ENCODE results near the gene MTOR.
"Not testable (repeated sequence)": the region's sequence is repeated elsewhere in the genome, so short reads cannot be mapped to it uniquely, and the experiment has no call there.

The MTOR gene

GRCh38 chr1:11180342-11180744 is 82.0 kb downstream of the MTOR start:
- DNase-seq (ENCODE audit: low read depth), result peak; percentile 49

GRCh38 chr1:11179749-11180148 is 82.6 kb downstream of the MTOR start:
- not testable (repeated sequence) for DNase-seq (ENCODE audit: low read depth)

- DNase-seq (ENCODE audit: low read depth), result no peak
Observed at GRCh38 chr1:11179125-11179524, 83.2 kb downstream of the MTOR start.

- DNase-seq (ENCODE audit: low read depth), result peak; percentile 63
Observed at GRCh38 chr1:11178021-11179015, 84.0 kb downstream of the MTOR start.

GRCh38 chr1:11176081-11176706 is 86.2 kb downstream of the MTOR start:
- DNase-seq (ENCODE audit: low read depth), result peak; percentile 51

GRCh38 chr1:11175461-11175860 is 86.9 kb downstream of the MTOR start:
- no peak for DNase-seq (ENCODE audit: low read depth)

GRCh38 chr1:11174261-11174942 is 87.9 kb downstream of the MTOR start:
- DNase-seq (ENCODE audit: low read depth), result no peak

- no peak for DNase-seq (ENCODE audit: low read depth)
Observed at GRCh38 chr1:11170102-11170501, 92.2 kb downstream of the MTOR start.

GRCh38 chr1:11169202-11169601 is 93.1 kb downstream of the MTOR start:
- DNase-seq (ENCODE audit: low read depth), result no peak

GRCh38 chr1:11168731-11169130 is 93.6 kb downstream of the MTOR start:
- DNase-seq (ENCODE audit: low read depth), result no peak

- not testable (repeated sequence) for DNase-seq (ENCODE audit: low read depth)
Observed at GRCh38 chr1:11166744-11167143, 95.6 kb downstream of the MTOR start.

GRCh38 chr1:11162752-11163151 is 99.6 kb downstream of the MTOR start:
- not testable (repeated sequence) for DNase-seq (ENCODE audit: low read depth)

GRCh38 chr1:11158720-11159321 is 103.5 kb downstream of the MTOR start:
- DNase-seq (ENCODE audit: low read depth), result peak; percentile 83

- DNase-seq (ENCODE audit: low read depth), result no peak
Observed at GRCh38 chr1:11158291-11158690, 104.1 kb downstream of the MTOR start.

- peak; percentile 59 for DNase-seq (ENCODE audit: low read depth)
Observed at GRCh38 chr1:11157867-11158266, 104.5 kb downstream of the MTOR start.

GRCh38 chr1:11157394-11157793 is 105.0 kb downstream of the MTOR start:
- no peak for DNase-seq (ENCODE audit: low read depth)

GRCh38 chr1:11156963-11157362 is 105.4 kb downstream of the MTOR start:
- no peak for DNase-seq (ENCODE audit: low read depth)

GRCh38 chr1:11156441-11156840 is 105.9 kb downstream of the MTOR start:
- no peak for DNase-seq (ENCODE audit: low read depth)

GRCh38 chr1:11153184-11153583 is 109.2 kb downstream of the MTOR start:
- no peak for DNase-seq (ENCODE audit: low read depth)

- no peak for DNase-seq (ENCODE audit: low read depth)
Observed at GRCh38 chr1:11152755-11153154, 109.6 kb downstream of the MTOR start.

- no peak for DNase-seq (ENCODE audit: low read depth)
Observed at GRCh38 chr1:11151826-11152612, 110.3 kb downstream of the MTOR start.
